HPDE6-E6E7 (cell line): ENCODE data around the gene AK5.

Experiments
- DNase-seq: peaks from one replicate; pipeline ENCODE4 v3.0.0; 2011; ENCODE audit warnings: missing footprints; ENCODE audit errors: extremely low spot score

The AK5 gene

DNA sequence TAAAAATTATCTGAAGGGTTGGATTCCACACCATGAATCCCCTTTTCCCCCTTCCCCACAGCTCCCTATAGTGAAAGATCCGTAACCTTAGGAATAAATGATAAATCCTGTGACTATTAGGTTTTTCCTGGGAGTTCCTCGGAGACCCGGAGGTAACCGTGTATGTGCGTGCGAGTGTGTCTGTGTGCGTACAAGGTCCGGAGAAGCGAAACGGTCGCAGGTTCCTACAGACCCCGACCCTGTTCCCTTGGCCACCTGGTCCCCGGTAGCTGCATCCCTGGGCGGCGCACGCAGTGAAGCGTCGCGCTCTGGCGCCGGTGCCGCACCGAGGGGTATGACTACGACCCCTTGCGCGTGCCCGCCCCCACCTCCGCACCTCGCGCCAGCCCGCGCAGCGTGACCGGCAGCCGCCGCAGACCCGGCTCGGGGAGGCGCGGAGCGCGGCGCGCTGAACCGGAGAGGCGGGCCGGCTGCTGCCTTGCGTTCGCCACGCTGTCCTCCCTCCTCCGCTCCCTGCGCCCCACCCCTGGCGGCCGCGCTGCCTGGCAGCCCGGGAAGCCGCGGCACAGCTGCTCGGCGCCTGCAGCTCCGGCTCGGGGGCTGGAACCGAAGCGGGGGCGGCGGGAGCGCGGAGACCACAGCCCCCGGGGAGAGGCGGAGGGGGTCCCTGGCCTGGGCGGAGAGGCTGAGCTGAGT is at the start of gene AK5:
AK5 (plus strand) TSS at position 529 of the 696 bp plus-strand sequence. CDS start 295 bp downstream, outside the sequence.
- DNase-seq = peak; percentile 31

GRCh38 chr1:77232829-77233228 is 49.0 kb upstream of the AK5 start:
- DNase-seq = no peak

DNA sequence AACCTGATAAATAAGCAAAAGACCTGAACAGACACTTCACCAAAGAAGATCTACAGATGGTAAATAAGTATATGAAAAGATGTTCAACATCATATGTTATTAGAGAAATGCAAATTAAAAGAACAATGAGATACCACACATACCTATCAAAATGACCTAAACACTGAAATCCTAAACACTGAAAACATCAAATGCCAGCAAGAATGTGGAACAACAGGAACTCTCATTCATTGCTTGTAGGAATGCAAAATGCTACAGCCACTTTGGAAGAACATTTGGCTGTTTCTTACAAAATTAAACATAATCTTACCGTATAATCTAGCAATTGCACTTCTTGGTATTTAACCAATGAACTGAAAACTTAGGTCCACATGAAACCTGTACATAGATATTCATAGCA is 47.7 kb upstream of the AK5 start:
- DNase-seq = no peak

DNA sequence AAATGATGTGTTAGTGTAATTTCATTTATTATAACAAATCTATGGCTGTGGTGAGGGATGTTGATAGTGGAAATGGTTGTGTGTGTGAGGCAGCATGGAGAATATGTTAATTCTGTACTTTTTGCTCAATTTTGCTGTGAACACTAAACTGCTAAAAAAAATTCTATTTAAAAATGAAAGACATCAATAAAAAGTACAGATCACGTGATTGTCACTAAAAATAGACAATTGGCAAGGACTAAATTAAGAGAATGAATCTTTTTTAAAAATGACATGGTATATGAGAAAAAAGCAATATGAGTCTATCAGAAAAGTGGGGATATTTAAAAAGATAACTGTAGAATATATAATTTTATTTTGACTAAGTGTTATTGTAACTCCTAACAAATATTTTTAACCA is 46.9 kb upstream of the AK5 start:
- no peak for DNase-seq

- no peak for DNase-seq
Measured at GRCh38 chr1:77238462-77238861, 43.4 kb upstream of the AK5 start.

DNA sequence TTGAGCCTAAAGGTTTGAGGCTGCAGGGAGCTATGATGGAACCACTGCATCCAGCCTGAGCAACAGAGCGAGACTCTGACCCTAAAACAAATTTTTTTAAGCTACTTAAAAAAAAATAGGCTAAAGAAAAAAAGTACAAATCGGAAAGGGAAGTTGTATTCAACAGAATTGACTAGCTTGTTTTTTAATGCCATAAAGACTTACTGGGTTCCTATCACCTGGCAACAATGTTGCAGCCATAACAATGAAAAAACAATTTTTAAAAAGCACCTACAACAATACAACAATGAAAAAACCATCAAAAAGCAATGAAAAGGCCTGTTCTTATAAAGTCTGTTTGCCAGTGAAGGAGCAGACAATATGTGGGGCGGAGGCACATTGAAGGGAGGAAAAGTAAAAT is 42.5 kb upstream of the AK5 start:
- no peak for DNase-seq

DNA sequence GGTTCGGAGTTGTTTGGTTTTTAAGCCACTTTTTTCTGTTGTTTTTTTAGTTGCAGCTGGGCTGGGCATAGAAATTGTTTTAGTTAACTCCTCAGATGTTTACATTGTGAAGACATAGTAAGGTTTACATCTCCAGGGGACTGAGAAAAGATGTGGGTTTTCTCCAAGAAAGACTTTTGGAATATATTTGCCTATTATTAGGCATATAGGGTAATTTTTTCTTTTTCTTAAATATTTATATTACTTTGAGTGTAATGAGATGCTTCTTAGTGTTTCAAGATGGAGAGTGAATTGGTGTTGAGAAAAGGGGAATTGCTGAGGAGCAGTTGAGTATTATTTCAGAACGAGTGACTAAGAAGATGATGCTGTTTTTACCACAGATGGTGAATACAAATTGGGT is 36.0 kb upstream of the AK5 start:
- no peak for DNase-seq

DNA sequence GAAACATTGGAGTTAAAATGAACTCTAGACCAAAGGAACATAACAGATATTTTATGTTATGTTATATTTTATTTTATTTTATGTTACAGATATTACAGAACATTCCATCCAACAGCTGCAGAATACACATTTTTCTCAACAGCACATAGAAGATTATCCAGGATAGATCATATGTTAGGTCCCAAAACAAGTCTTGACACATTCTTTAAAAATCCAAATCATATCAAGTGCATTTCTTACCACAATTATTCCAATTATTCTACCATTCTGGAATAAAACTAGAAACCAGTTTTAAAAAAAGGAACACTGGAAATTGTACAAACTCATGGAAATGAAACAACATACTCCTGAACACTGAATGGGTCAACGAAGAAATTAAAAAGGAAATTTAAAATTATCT is 31.7 kb upstream of the AK5 start:
- no peak for DNase-seq

DNA sequence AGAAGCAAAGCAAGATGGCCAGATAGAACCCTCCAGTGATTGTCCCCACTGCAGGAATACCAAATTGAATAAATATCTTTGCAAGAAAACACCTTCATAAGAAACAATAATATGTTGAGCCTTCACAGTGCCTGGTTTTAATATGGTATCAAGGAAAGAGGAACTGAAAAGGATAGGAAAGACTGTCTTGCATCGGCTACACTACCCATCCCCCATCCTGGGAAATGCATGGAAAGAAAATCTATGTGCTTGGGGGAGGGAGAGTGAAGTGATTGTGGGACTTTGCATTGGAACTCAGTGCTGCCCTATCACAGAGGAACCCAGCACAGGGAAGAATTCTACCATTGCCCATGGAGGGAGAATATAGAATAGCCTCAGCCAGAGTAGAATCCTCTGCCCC is 28.6 kb upstream of the AK5 start:
- DNase-seq = no peak

DNA sequence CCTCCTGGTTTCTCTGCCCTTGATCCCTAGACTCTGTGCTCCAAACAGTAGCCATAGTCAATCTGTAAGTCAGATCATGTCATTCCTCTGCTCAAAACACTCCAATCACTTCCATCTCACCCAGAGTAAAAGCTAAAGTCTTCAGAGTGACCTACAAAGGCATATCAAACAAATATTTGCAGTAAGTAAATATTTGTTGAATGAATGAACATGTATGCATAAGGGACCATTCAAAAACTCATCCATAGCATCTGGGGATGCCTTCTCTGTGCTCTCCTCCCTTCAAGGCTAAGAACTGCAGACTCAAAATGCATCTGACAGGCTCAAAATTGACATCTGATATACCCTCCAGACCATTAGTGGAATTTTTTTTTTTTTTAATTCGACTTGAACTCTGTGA is 18.1 kb upstream of the AK5 start:
- no peak for DNase-seq

DNA sequence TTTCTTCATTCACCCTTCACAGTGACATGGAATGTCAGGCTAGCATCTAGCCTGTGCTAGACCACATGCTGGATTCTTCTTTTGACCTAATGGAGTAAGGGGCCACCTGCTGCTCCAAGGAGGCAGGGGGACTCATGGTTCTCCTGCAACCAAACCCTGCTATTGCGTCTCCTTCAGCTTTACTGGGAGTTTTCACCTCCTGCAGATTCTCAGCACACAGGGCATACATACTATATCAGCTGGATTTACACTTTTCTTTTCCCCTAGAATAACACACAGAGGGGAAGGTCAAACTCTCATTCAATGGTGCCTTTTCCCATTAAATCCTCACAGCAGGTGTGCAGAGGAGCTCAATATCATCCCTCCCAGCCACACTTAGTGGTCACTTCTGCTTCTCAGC is 16.6 kb upstream of the AK5 start:
- no peak for DNase-seq

- DNase-seq = no peak
Measured at GRCh38 chr1:77267035-77267434, 14.8 kb upstream of the AK5 start.

GRCh38 chr1:77271852-77272580 is 9.8 kb upstream of the AK5 start:
- no peak for DNase-seq

DNA sequence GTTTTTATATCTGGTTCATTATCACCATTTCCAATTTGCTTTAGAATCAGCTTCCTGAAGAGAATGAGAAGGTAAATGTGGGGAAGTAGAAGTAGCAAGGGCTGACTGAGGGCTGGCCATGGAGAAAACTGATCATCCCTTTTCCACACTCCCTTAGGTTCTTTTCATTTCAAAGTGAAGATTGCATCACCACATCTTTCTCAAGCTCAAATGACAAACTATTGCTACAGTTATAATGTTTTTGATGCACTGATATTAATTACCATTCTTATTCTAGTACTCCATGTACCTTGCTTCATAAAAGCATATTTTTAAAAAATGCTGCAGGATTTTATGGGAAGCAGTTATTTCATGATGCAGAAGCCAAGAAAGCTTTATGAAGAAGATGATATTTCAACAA is 7.9 kb upstream of the AK5 start:
- DNase-seq = no peak

DNA sequence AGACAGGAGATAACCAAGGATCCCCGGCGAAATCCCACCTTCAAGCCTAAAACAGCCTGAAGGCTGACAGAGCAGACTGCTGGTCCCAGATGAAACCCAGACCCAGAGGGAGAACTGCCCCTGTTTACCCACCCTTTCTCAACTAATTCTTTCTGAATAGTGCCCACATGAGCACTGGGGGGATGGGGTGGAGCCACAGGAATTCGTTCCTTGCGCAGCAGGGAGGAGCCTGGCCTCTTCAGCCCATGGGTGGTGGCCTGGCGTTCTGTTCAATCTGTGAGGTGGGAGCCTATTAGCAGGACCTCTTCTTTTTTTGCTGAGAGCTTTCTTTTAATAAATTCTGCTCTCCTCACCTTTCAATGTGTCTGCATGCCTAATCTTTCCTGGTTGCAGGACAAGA is 6.6 kb upstream of the AK5 start:
- DNase-seq = no peak

DNA sequence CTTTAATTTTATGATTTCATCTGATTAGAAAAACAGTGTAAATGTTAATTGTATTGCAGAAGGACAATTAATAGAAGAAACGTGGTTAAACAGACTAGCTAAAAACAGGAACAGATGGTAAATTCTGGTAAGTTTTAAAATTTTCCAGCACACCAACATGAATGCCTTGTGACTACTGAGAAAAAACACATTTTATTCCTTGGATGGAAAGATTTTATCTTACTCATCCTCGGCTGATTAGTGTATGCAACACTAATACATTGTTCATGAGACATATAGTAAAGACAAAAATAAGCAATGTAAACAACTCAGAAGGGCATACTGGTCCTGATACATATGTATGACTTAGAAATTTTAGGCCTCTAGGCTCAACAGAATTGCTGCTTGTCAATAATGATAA is 4.9 kb upstream of the AK5 start:
- DNase-seq = no peak

GRCh38 chr1:77279929-77280328 is 1.9 kb upstream of the AK5 start:
- no peak for DNase-seq

DNA sequence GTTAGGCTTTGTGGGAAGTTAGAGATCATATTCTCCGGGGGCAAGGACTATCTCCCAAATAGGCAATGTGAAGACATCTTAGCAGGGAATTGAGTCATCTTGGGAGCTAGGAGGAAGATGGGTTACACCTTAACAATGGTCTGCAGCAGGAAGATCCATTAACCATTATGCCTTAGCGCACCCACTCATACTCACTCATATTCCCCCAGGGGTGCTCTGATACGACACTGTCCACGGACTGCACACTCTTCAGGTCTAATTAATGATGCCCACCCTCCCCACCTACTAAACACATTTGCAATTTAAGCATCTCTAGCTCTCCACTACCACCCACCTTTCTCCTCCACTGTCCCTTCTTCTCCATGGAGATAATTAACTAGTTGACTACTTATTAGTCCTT is 857 bp upstream of the AK5 start:
- no peak for DNase-seq

DNA sequence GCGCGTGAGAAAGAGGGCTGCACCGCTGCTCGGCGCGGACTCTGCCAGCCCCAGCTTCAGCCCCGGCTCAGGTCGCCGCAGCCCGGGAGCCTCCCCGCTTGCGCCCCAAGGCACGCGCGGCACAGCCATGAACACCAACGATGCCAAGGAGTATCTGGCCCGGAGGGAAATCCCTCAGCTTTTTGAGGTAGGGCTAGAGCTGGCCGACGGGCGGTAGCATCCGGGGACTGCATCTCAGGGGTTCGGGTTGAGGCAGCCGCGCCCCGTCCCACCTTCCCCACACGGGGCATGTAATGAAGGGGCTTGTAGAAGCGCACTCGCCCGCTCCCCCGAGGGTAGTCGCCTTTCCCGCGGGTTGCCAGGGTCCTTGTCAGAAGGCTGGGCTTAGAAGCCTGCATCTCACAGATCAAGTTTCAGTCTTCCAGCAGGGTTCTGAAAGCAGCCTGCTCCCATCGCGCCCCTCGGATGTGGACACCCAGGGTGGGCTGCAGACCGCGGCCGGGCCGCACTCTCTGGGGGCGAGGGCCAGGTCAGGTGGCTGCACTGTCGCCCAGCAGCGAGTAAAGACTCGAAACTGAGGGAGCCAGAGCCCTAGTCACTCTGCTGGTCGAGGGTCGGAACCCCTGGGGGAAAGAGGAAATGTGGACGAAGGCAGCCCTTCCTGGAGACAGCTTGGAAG is 507 bp downstream of the AK5 start:
- no peak for DNase-seq

GRCh38 chr1:77282866-77283539 is 1.2 kb downstream of the AK5 start:
- DNase-seq = no peak

DNA sequence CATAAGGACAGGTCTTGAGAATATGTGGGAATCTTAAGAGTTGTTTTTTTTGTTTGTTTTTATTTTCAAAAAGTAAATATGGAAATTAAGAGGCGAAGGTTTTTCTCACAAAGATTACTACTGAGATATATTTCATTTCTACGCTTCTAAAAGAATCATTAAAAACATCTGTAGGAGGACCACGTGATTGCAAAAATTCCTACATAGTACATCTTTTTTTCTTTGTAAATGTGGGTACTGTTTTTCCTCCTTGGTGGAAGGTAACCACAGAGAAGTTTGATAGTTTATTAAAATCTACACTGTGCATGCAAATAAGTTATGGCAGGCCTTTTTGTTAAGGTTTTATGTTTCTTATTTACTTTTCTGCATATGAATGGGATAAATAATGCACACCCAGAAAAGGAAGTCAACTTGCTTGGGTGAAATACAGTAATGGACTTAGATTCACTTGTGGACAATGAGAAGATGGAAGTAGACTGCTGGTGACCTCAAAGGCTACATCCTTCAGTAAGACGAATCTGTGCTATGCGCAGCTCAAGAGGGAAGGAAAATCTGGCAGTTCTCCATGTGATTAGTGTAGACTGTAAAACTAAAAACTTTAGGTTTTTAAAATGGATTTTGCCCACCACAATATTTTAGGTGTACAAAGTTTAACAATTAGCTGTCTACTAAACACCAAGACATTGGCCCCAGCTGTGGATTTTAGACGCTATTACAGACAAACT is 2.0 kb downstream of the AK5 start:
- no peak for DNase-seq

DNA sequence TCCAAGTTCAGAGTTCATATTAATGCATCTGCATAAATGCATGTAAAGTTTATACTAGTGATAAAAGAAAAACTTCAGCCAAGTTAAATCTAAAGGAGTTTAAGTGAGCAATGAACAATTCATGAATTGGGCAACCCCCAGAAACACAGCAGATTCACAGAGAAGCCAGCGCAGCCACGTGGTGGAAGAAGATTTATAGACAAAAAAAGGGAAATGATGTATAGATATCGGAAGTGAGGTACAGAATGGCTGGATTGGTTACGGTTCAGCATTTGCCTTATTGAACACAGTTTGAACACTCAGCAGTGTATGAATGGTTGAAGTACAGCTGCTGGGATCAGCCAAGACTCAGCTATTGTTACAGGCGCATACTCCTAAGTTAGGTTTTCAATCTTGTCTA is 5.7 kb downstream of the AK5 start:
- no peak for DNase-seq
